ENCODE measurements around the gene GGA2.
A peak's percentile ranks its signal among the peaks of the same experiment; 100 is the strongest.

GGA2 gene

GRCh38 chr16:23535901-23536300, 25.6 kb upstream of the GGA2 start:
- no peak for DNase-seq
- Histone ChIP-seq H3K9me3 (ENCODE audit: control insufficient read depth, low read length) (no peaks in the 10 kb centered on the region), H3K4me3 (ENCODE audit: insufficient read depth in 1 of 2, low read depth in 1 of 2, low read length in 2 of 2) (no peak overlapping the region), H3K18ac (ENCODE audit: low read depth in 1 of 2, low read length in 2 of 2) (no peak overlapping the region), H2AK5ac (ENCODE audit: low read length, severe bottlenecking) (no peak overlapping the region), H3K4ac (ENCODE audit: low read depth in 1 of 2, low read length in 2 of 2) (no peak overlapping the region), H3K27ac (ENCODE audit: low read length, poor library complexity, severe bottlenecking) (peak overlapping the region; percentile 50), H3K79me1 (replicated peaks; ENCODE audit: low read length, poor library complexity, severe bottlenecking) (peaks cover 18% of the 10 kb centered on the region), H2BK120ac (ENCODE audit: low read depth, low read length) (no peak overlapping the region), H2AFZ (ENCODE audit: low read depth, low read length) (no peak overlapping the region), H3K4me2 (ENCODE audit: low read length, poor library complexity, severe bottlenecking) (no peak overlapping the region), H2BK12ac (ENCODE audit: low read length in 2 of 2) (no peak overlapping the region), H3K36me3 (ENCODE audit: control insufficient read depth in 1 of 2, insufficient read depth in 2 of 2, low read depth in 1 of 2, low read length in 2 of 2) (peaks cover 42 to 59% of the 10 kb centered on the region in 2 experiments), H4K8ac (ENCODE audit: low read length) (no peak overlapping the region), H3K23ac (ENCODE audit: low read length in 2 of 2) (no peak overlapping the region), H3K4me1 (ENCODE audit: control insufficient read depth, insufficient read depth, low read depth, low read length) (peaks cover 13% of the 10 kb centered on the region), H2BK5ac (ENCODE audit: low read depth, low read length, poor library complexity, severe bottlenecking) (no peak overlapping the region), H3K27me3 (ENCODE audit: control insufficient read depth in 1 of 2, insufficient read depth in 1 of 2, low read length in 2 of 2) (no peaks in the 10 kb centered on the region), H2BK15ac (ENCODE audit: low read depth, poor library complexity, severe bottlenecking) (no peak overlapping the region), H3K9ac (ENCODE audit: low read length) (no peak overlapping the region), H4K91ac (ENCODE audit: low read length) (no peak overlapping the region), H3K14ac (ENCODE audit: low read length in 2 of 2) (no peak overlapping the region)
- WGBS: 100% methylated on average over 2 of the region's 2 CpGs

- H2BK5ac ChIP-seq (ENCODE audit: low read depth, low read length, poor library complexity, severe bottlenecking): no peak overlapping the region
- no peak for DNase-seq
- no peak overlapping the region for H2BK12ac ChIP-seq (ENCODE audit: low read length in 2 of 2)
- H3K18ac ChIP-seq (ENCODE audit: low read depth in 1 of 2, low read length in 2 of 2): no peak overlapping the region
- WGBS: 98% methylated on average over 18 of the region's 19 CpGs
- no peak overlapping the region for H2BK120ac ChIP-seq (ENCODE audit: low read depth, low read length)
- H3K27me3 ChIP-seq (ENCODE audit: control insufficient read depth in 1 of 2, insufficient read depth in 1 of 2, low read length in 2 of 2): no peaks in the 10 kb centered on the region
- H3K9me3 ChIP-seq (ENCODE audit: control insufficient read depth, low read length): no peaks in the 10 kb centered on the region
- no peak overlapping the region for H3K23ac ChIP-seq (ENCODE audit: low read length in 2 of 2)
- no peak overlapping the region for H4K91ac ChIP-seq (ENCODE audit: low read length)
- H2AK5ac ChIP-seq (ENCODE audit: low read length, severe bottlenecking): peak overlapping the region; percentile 23
- peaks cover 16% of the 10 kb centered on the region for H3K79me1 ChIP-seq (replicated peaks; ENCODE audit: low read length, poor library complexity, severe bottlenecking)
- no peak overlapping the region for H3K4me2 ChIP-seq (ENCODE audit: low read length, poor library complexity, severe bottlenecking)
- H2AFZ ChIP-seq (ENCODE audit: low read depth, low read length): no peak overlapping the region
- no peak overlapping the region for H4K8ac ChIP-seq (ENCODE audit: low read length)
- H3K4me1 ChIP-seq (ENCODE audit: control insufficient read depth, insufficient read depth, low read depth, low read length): peaks cover 13% of the 10 kb centered on the region
- no peak overlapping the region for H3K14ac ChIP-seq (ENCODE audit: low read length in 2 of 2)
- H3K9ac ChIP-seq (ENCODE audit: low read length): no peak overlapping the region
- peaks cover 46 to 52% of the 10 kb centered on the region in 2 experiments for H3K36me3 ChIP-seq (ENCODE audit: control insufficient read depth in 1 of 2, insufficient read depth in 2 of 2, low read depth in 1 of 2, low read length in 2 of 2)
- H3K27ac ChIP-seq (ENCODE audit: low read length, poor library complexity, severe bottlenecking): peak overlapping the region; percentile 50
- H3K4ac ChIP-seq (ENCODE audit: low read depth in 1 of 2, low read length in 2 of 2): no peak overlapping the region
- no peak overlapping the region for H3K4me3 ChIP-seq (ENCODE audit: insufficient read depth in 1 of 2, low read depth in 1 of 2, low read length in 2 of 2)
- H2BK15ac ChIP-seq (ENCODE audit: low read depth, poor library complexity, severe bottlenecking): no peak overlapping the region
Observed at GRCh38 chr16:23534868-23535860, 24.9 kb upstream of the GGA2 start.

- Histone ChIP-seq H4K8ac (ENCODE audit: low read length) (no peak overlapping the region), H3K18ac (ENCODE audit: low read depth in 1 of 2, low read length in 2 of 2) (no peak overlapping the region), H3K9me3 (ENCODE audit: control insufficient read depth, low read length) (no peaks in the 10 kb centered on the region), H2BK12ac (ENCODE audit: low read length in 2 of 2) (no peak overlapping the region), H3K4me2 (ENCODE audit: low read length, poor library complexity, severe bottlenecking) (no peak overlapping the region), H3K4me1 (ENCODE audit: control insufficient read depth, insufficient read depth, low read depth, low read length) (peaks cover 23% of the 10 kb centered on the region), H3K9ac (ENCODE audit: low read length) (no peak overlapping the region), H3K27me3 (ENCODE audit: control insufficient read depth in 1 of 2, insufficient read depth in 1 of 2, low read length in 2 of 2) (no peaks in the 10 kb centered on the region), H2AK5ac (ENCODE audit: low read length, severe bottlenecking) (no peak overlapping the region), H3K79me1 (replicated peaks; ENCODE audit: low read length, poor library complexity, severe bottlenecking) (peaks cover 10% of the 10 kb centered on the region), H3K27ac (ENCODE audit: low read length, poor library complexity, severe bottlenecking) (no peak overlapping the region), H3K23ac (ENCODE audit: low read length in 2 of 2) (no peak overlapping the region), H3K14ac (ENCODE audit: low read length in 2 of 2) (no peak overlapping the region), H3K36me3 (ENCODE audit: control insufficient read depth in 1 of 2, insufficient read depth in 2 of 2, low read depth in 1 of 2, low read length in 2 of 2) (peaks cover 50 to 64% of the 10 kb centered on the region in 2 experiments), H4K91ac (ENCODE audit: low read length) (no peak overlapping the region), H2BK120ac (ENCODE audit: low read depth, low read length) (no peak overlapping the region), H2AFZ (ENCODE audit: low read depth, low read length) (no peak overlapping the region), H2BK15ac (ENCODE audit: low read depth, poor library complexity, severe bottlenecking) (no peak overlapping the region), H2BK5ac (ENCODE audit: low read depth, low read length, poor library complexity, severe bottlenecking) (no peak overlapping the region), H3K4me3 (ENCODE audit: insufficient read depth in 1 of 2, low read depth in 1 of 2, low read length in 2 of 2) (no peak overlapping the region), H3K4ac (ENCODE audit: low read depth in 1 of 2, low read length in 2 of 2) (no peak overlapping the region)
- WGBS: 100% methylated on average over 1 of the region's 1 CpG
- DNase-seq: no peak
Observed at GRCh38 chr16:23532448-23532847, 22.2 kb upstream of the GGA2 start.

GRCh38 chr16:23530062-23530461, 19.8 kb upstream of the GGA2 start:
- H2BK15ac ChIP-seq (ENCODE audit: low read depth, poor library complexity, severe bottlenecking): no peak overlapping the region
- H3K36me3 ChIP-seq (ENCODE audit: control insufficient read depth in 1 of 2, insufficient read depth in 2 of 2, low read depth in 1 of 2, low read length in 2 of 2): peaks cover 57 to 77% of the 10 kb centered on the region in 2 experiments
- no peak overlapping the region for H4K8ac ChIP-seq (ENCODE audit: low read length)
- H3K14ac ChIP-seq (ENCODE audit: low read length in 2 of 2): no peak overlapping the region
- no peak overlapping the region for H3K4me2 ChIP-seq (ENCODE audit: low read length, poor library complexity, severe bottlenecking)
- no peak overlapping the region for H3K9ac ChIP-seq (ENCODE audit: low read length)
- WGBS: 75% methylated on average over 3 of the region's 5 CpGs
- H2BK120ac ChIP-seq (ENCODE audit: low read depth, low read length): no peak overlapping the region
- no peak overlapping the region for H2BK5ac ChIP-seq (ENCODE audit: low read depth, low read length, poor library complexity, severe bottlenecking)
- no peak overlapping the region for H3K4me3 ChIP-seq (ENCODE audit: insufficient read depth in 1 of 2, low read depth in 1 of 2, low read length in 2 of 2)
- H3K23ac ChIP-seq (ENCODE audit: low read length in 2 of 2): no peak overlapping the region
- no peaks in the 10 kb centered on the region for H3K9me3 ChIP-seq (ENCODE audit: control insufficient read depth, low read length)
- H2AFZ ChIP-seq (ENCODE audit: low read depth, low read length): no peak overlapping the region
- H3K18ac ChIP-seq (ENCODE audit: low read depth in 1 of 2, low read length in 2 of 2): no peak overlapping the region
- no peak overlapping the region for H2AK5ac ChIP-seq (ENCODE audit: low read length, severe bottlenecking)
- H3K27ac ChIP-seq (ENCODE audit: low read length, poor library complexity, severe bottlenecking): no peak overlapping the region
- H3K4me1 ChIP-seq (ENCODE audit: control insufficient read depth, insufficient read depth, low read depth, low read length): peaks cover 20% of the 10 kb centered on the region
- peaks cover 17% of the 10 kb centered on the region for H3K79me1 ChIP-seq (replicated peaks; ENCODE audit: low read length, poor library complexity, severe bottlenecking)
- H2BK12ac ChIP-seq (ENCODE audit: low read length in 2 of 2): no peak overlapping the region
- no peaks in the 10 kb centered on the region for H3K27me3 ChIP-seq (ENCODE audit: control insufficient read depth in 1 of 2, insufficient read depth in 1 of 2, low read length in 2 of 2)
- H3K4ac ChIP-seq (ENCODE audit: low read depth in 1 of 2, low read length in 2 of 2): no peak overlapping the region
- DNase-seq: no peak
- H4K91ac ChIP-seq (ENCODE audit: low read length): no peak overlapping the region
